ENCODE results near the gene MIGA2.

The MIGA2 gene

DNA sequence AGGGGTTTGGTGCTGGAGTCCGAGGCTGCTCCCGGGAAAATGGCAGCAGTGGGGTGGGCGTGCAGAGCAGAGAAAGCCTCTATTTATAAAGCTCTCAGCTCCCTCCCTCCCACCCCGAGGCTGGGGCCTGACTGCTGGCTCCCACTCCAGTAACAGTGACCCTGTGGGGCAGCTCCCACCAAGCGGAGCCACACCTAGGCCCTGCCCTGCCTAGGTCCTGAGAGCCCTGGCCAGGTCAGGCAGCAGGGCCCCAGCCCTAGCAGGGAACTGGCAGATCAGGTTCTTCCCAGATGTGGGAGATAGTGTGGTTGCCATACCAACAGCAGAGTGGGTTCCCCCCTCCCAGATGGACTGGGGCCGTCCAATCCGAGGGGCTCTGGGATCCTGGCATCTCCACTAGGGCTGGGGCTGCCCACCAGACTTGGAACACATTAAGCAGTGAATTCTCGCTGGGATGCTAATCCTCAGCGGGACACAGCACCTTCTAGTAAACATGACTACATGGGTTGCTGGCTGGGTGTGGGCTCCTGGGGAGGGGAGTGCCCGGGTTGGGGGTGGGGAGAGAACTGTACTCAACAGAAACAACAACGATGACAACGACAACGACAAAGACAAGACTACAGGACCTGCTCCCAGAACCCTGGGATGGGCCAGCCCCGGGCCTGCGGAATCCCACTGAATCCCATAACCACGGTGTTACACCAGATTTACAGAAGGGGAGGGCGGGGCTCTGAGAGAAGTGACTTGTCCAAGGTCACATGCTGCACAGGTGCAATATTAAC is 9.8 kb upstream of the MIGA2 start:
- TF ChIP-seq YY2 (tag by site-specific recombination; IDR thresholded peaks at IDR 0.05), result no peak
- 0 out of 2 replicates have a peak, but pooled peaks have one; percentile 13 for TF ChIP-seq KLF16 (tag by site-specific recombination; IDR thresholded peaks at IDR 0.05)
- TF ChIP-seq GLIS1 (tag by site-specific recombination; IDR thresholded peaks at IDR 0.05), result peak; percentile 51; the same call in 1 of the 2 replicates
- TF ChIP-seq, protein P1, sequence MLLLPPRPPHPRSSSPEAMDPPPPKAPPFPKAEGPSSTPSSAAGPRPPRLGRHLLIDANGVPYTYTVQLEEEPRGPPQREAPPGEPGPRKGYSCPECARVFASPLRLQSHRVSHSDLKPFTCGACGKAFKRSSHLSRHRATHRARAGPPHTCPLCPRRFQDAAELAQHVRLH (tag by site-specific recombination; IDR thresholded peaks at IDR 0.05), result no peak
- TF ChIP-seq KLF8 (tag by site-specific recombination; IDR thresholded peaks at IDR 0.05), result peak; percentile 55; the same call in 1 of the 2 replicates
- peak; percentile 75 for TF ChIP-seq ZBTB17 (tag by site-specific recombination; IDR thresholded peaks at IDR 0.05)
- TF ChIP-seq KLF7 (tag by site-specific recombination; IDR thresholded peaks at IDR 0.05; ENCODE audit: borderline replicate concordance), result peak; percentile 62; the same call in 1 of the 2 replicates
- TF ChIP-seq SP7 (tag by site-specific recombination; IDR thresholded peaks at IDR 0.05), result no peak
- peak; percentile 44 for TF ChIP-seq GLIS2 (tag by site-specific recombination; IDR thresholded peaks at IDR 0.05)
- TF ChIP-seq, protein P2, sequence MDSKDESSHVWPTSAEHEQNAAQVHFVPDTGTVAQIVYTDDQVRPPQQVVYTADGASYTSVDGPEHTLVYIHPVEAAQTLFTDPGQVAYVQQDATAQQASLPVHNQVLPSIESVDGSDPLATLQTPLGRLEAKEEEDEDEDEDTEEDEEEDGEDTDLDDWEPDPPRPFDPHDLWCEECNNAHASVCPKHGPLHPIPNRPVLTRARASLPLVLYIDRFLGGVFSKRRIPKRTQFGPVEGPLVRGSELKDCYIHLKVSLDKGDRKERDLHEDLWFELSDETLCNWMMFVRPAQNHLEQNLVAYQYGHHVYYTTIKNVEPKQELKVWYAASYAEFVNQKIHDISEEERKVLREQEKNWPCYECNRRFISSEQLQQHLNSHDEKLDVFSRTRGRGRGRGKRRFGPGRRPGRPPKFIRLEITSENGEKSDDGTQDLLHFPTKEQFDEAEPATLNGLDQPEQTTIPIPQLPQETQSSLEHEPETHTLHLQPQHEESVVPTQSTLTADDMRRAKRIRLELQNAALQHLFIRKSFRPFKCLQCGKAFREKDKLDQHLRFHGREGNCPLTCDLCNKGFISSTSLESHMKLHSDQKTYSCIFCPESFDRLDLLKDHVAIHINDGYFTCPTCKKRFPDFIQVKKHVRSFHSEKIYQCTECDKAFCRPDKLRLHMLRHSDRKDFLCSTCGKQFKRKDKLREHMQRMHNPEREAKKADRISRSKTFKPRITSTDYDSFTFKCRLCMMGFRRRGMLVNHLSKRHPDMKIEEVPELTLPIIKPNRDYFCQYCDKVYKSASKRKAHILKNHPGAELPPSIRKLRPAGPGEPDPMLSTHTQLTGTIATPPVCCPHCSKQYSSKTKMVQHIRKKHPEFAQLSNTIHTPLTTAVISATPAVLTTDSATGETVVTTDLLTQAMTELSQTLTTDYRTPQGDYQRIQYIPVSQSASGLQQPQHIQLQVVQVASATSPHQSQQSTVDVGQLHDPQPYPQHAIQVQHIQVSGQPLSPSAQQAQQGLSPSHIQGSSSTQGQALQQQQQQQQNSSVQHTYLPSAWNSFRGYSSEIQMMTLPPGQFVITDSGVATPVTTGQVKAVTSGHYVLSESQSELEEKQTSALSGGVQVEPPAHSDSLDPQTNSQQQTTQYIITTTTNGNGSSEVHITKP (tag by site-specific recombination; IDR thresholded peaks at IDR 0.05), result peak; percentile 64
- TF ChIP-seq, protein P3, sequence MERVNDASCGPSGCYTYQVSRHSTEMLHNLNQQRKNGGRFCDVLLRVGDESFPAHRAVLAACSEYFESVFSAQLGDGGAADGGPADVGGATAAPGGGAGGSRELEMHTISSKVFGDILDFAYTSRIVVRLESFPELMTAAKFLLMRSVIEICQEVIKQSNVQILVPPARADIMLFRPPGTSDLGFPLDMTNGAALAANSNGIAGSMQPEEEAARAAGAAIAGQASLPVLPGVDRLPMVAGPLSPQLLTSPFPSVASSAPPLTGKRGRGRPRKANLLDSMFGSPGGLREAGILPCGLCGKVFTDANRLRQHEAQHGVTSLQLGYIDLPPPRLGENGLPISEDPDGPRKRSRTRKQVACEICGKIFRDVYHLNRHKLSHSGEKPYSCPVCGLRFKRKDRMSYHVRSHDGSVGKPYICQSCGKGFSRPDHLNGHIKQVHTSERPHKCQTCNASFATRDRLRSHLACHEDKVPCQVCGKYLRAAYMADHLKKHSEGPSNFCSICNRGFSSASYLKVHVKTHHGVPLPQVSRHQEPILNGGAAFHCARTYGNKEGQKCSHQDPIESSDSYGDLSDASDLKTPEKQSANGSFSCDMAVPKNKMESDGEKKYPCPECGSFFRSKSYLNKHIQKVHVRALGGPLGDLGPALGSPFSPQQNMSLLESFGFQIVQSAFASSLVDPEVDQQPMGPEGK (tag by site-specific recombination; IDR thresholded peaks at IDR 0.05), result peak; percentile 64
- TF ChIP-seq, protein P4, sequence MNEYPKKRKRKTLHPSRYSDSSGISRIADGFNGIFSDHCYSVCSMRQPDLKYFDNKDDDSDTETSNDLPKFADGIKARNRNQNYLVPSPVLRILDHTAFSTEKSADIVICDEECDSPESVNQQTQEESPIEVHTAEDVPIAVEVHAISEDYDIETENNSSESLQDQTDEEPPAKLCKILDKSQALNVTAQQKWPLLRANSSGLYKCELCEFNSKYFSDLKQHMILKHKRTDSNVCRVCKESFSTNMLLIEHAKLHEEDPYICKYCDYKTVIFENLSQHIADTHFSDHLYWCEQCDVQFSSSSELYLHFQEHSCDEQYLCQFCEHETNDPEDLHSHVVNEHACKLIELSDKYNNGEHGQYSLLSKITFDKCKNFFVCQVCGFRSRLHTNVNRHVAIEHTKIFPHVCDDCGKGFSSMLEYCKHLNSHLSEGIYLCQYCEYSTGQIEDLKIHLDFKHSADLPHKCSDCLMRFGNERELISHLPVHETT (tag by site-specific recombination; IDR thresholded peaks at IDR 0.05), result no peak
- 0 out of 2 replicates have a peak, but pooled peaks have one; percentile 15 for TF ChIP-seq ZNF76 (tag by site-specific recombination; IDR thresholded peaks at IDR 0.05; ENCODE audit: borderline replicate concordance, low read depth)
- TF ChIP-seq, protein P5, sequence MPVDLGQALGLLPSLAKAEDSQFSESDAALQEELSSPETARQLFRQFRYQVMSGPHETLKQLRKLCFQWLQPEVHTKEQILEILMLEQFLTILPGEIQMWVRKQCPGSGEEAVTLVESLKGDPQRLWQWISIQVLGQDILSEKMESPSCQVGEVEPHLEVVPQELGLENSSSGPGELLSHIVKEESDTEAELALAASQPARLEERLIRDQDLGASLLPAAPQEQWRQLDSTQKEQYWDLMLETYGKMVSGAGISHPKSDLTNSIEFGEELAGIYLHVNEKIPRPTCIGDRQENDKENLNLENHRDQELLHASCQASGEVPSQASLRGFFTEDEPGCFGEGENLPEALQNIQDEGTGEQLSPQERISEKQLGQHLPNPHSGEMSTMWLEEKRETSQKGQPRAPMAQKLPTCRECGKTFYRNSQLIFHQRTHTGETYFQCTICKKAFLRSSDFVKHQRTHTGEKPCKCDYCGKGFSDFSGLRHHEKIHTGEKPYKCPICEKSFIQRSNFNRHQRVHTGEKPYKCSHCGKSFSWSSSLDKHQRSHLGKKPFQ (tag by site-specific recombination; IDR thresholded peaks at IDR 0.05), result 0 out of 2 replicates have a peak, but pooled peaks have one; percentile 7
- peak; percentile 43; the same call in 1 of the 2 replicates for TF ChIP-seq KLF9 (tag by site-specific recombination; IDR thresholded peaks at IDR 0.05; ENCODE audit: low read depth)
- 0 out of 2 replicates have a peak, but pooled peaks have one; percentile 14 for TF ChIP-seq IKZF3 (tag by site-specific recombination; IDR thresholded peaks at IDR 0.05)
- TF ChIP-seq ZIC2 (tag by site-specific recombination; IDR thresholded peaks at IDR 0.05), result peak; percentile 95
- TF ChIP-seq ZNF785 (tag by site-specific recombination; IDR thresholded peaks at IDR 0.05), result no peak
- no peak for TF ChIP-seq ZNF629 (tag by site-specific recombination; IDR thresholded peaks at IDR 0.05)
- TF ChIP-seq ZNF416 (tag by site-specific recombination; IDR thresholded peaks at IDR 0.05), result no peak
- peak; percentile 24; the same call in 1 of the 2 replicates for TF ChIP-seq SP2 (tag by site-specific recombination; IDR thresholded peaks at IDR 0.05)
- peak; percentile 49 for TF ChIP-seq KLF1 (tag by site-specific recombination; IDR thresholded peaks at IDR 0.05)
- H3K4me3 ChIP-seq (ENCODE audit: low read depth, low read length), result peak overlapping the region; percentile 74
- no peaks in the 10 kb centered on the region for H3K36me3 ChIP-seq (ENCODE audit: control insufficient read depth in 2 of 2, insufficient read depth in 1 of 2, low read length in 2 of 2)
- H3K4me1 ChIP-seq (ENCODE audit: control insufficient read depth, insufficient read depth, low read length), result no peaks in the 10 kb centered on the region
- H3K27ac ChIP-seq (ENCODE audit: extremely low read depth, low read depth, low read length), result no peak overlapping the region; the same call in 1 of the 2 replicates
- POLR2A ChIA-PET, result interaction anchor here (0.5 kb wide), 1 partner anchor 1056 kb away, joined by 4 read pairs; no protein-coding TSS in a partner anchor
- CTCF ChIA-PET, result interaction anchor here (0.5 kb wide), 1 partner anchor 20 kb away, joined by 3 read pairs; no protein-coding TSS in a partner anchor
- no peaks in the 10 kb centered on the region for H3K9me3 ChIP-seq (ENCODE audit: control insufficient read depth, insufficient read depth, low read depth, low read length)
